Skin epidermis (tissue), 12 donors: Measurements from ENCODE around the gene FAM53A.
A peak's percentile ranks its signal among the peaks of the same experiment; 100 is the strongest.
"Not testable (repeated sequence)": the region's sequence is repeated elsewhere in the genome, so short reads cannot be mapped to it uniquely, and the experiment has no call there.

Source experiments
- H3K27ac ChIP-seq, 21 experiments: fragments of 200-600 bp; sonication (generic) in 11 of 21; one replicate each; pipeline ENCODE4 v1.5.0; 2020; ENCODE audit warnings: mild to moderate bottlenecking in 3 of 21, inconsistent platforms in 2 of 21, moderate library complexity in 2 of 21
- H3K4me3 ChIP-seq, 7 experiments: fragments of 200-600 bp; sonication (generic) in 2 of 7; one replicate each; pipeline ENCODE4 v1.5.0; 2020; ENCODE audit warnings: inconsistent platforms in 2 of 7, mild to moderate bottlenecking in 2 of 7, moderate library complexity in 1 of 7

Gene FAM53A

GRCh38 chr4:1612278-1613098 lies 71.6 kb downstream of the FAM53A start:
- H3K4me3 ChIP-seq = no peak overlapping the region
- H3K27ac ChIP-seq = no peak overlapping the region

GRCh38 chr4:1611501-1611870 lies 72.6 kb downstream of the FAM53A start:
- H3K27ac ChIP-seq = no peak overlapping the region
- no peak overlapping the region for H3K4me3 ChIP-seq

GRCh38 chr4:1610791-1611500 lies 73.2 kb downstream of the FAM53A start:
- H3K27ac ChIP-seq = no peak overlapping the region
- no peak overlapping the region for H3K4me3 ChIP-seq

GRCh38 chr4:1609901-1610790 lies 74.0 kb downstream of the FAM53A start:
- no peak overlapping the region for H3K4me3 ChIP-seq
- H3K27ac ChIP-seq = no peak overlapping the region

GRCh38 chr4:1608821-1609500 lies 75.2 kb downstream of the FAM53A start:
- Histone ChIP-seq H3K27ac (no peak overlapping the region), H3K4me3 (no peak overlapping the region)

- Histone ChIP-seq H3K27ac (no peak overlapping the region), H3K4me3 (no peak overlapping the region)
These were observed 75.8 kb downstream of the FAM53A start for GRCh38 chr4:1608196-1608820.

- H3K27ac ChIP-seq, H3K4me3 ChIP-seq: not testable (repeated sequence)
These were observed 76.5 kb downstream of the FAM53A start for GRCh38 chr4:1607436-1608195.

- peak overlapping the region in 4 of 21 experiments; percentile 44 to 78 (median 62) for H3K27ac ChIP-seq
- H3K4me3 ChIP-seq = no peak overlapping the region
These were observed 79.4 kb downstream of the FAM53A start for GRCh38 chr4:1604706-1605205.

GRCh38 chr4:1604181-1604705 lies 79.9 kb downstream of the FAM53A start:
- H3K27ac ChIP-seq = peak overlapping the region in 1 of 21 experiments; percentile 70

GRCh38 chr4:1603413-1604135 lies 80.5 kb downstream of the FAM53A start:
- Histone ChIP-seq H3K27ac (no peak overlapping the region), H3K4me3 (no peak overlapping the region)

More at GRCh38 chr4:1604181-1604705, 79.9 kb downstream of the FAM53A start:
- H3K4me3 ChIP-seq = no peak overlapping the region

- Histone ChIP-seq H3K27ac (no peak overlapping the region), H3K4me3 (no peak overlapping the region)
These were observed 81.3 kb downstream of the FAM53A start for GRCh38 chr4:1602655-1603412.

- H3K27ac ChIP-seq = no peak overlapping the region
- no peak overlapping the region for H3K4me3 ChIP-seq
These were observed 82.1 kb downstream of the FAM53A start for GRCh38 chr4:1601852-1602654.

- Histone ChIP-seq H3K4me3 (no peak overlapping the region), H3K27ac (no peak overlapping the region)
These were observed 82.6 kb downstream of the FAM53A start for GRCh38 chr4:1601533-1601835.

- H3K4me3 ChIP-seq = no peak overlapping the region
- H3K27ac ChIP-seq = no peak overlapping the region
These were observed 83.1 kb downstream of the FAM53A start for GRCh38 chr4:1600811-1601532.

GRCh38 chr4:1600211-1600780 lies 83.8 kb downstream of the FAM53A start:
- no peak overlapping the region for H3K27ac ChIP-seq
- no peak overlapping the region for H3K4me3 ChIP-seq
